GM19239 (cell line): Measurements from ENCODE around the gene RANBP1.

Source experiments
- DNase-seq: peaks from one replicate; pipeline ENCODE4 v3.0.0; 2011; ENCODE audit warnings: low spot score; ENCODE audit not compliant: insufficient read length
- FAIRE-seq: peaks from 2 replicates; lab custom pipeline; 2011; peaks lifted over from hg19 to GRCh38; lab: Jason Lieb, UNC

Gene RANBP1

GRCh38 chr22:20118300-20119020, 2.6 kb downstream of the RANBP1 start:
- FAIRE-seq (peak; percentile 39), DNase-seq (no peak)

- no peak for DNase-seq
- FAIRE-seq, result no peak
Observed at GRCh38 chr22:20121856-20122415, 6.0 kb downstream of the RANBP1 start.

- FAIRE-seq, result no peak
- no peak for DNase-seq
Observed at GRCh38 chr22:20123366-20124082, 7.6 kb downstream of the RANBP1 start.

GRCh38 chr22:20124083-20124787, 8.3 kb downstream of the RANBP1 start:
- FAIRE-seq, result no peak
- no peak for DNase-seq

- no peak for DNase-seq
- no peak for FAIRE-seq
Observed at GRCh38 chr22:20125201-20126174, 9.6 kb downstream of the RANBP1 start.

- no peak for FAIRE-seq
- no peak for DNase-seq
Observed at GRCh38 chr22:20126284-20127029, 10.6 kb downstream of the RANBP1 start.

- DNase-seq, result no peak
- no peak for FAIRE-seq
Observed at GRCh38 chr22:20127318-20127868, 11.5 kb downstream of the RANBP1 start.

GRCh38 chr22:20127869-20128618, 12.1 kb downstream of the RANBP1 start:
- FAIRE-seq (no peak), DNase-seq (no peak)

- FAIRE-seq (no peak), DNase-seq (no peak)
Observed at GRCh38 chr22:20128619-20128901, 12.7 kb downstream of the RANBP1 start.

GRCh38 chr22:20128902-20129746, 13.2 kb downstream of the RANBP1 start:
- no peak for FAIRE-seq

GRCh38 chr22:20129747-20130014, 13.8 kb downstream of the RANBP1 start:
- DNase-seq (no peak), FAIRE-seq (no peak)

More at GRCh38 chr22:20128902-20129746, 13.2 kb downstream of the RANBP1 start:
- DNase-seq, result no peak

GRCh38 chr22:20130319-20130718, 14.4 kb downstream of the RANBP1 start:
- FAIRE-seq (no peak), DNase-seq (no peak)

GRCh38 chr22:20130731-20131596, 15.1 kb downstream of the RANBP1 start:
- DNase-seq (peak; percentile 91), FAIRE-seq (peak; percentile 81)

- DNase-seq, result peak; percentile 69
Observed at GRCh38 chr22:20131597-20131858, 15.6 kb downstream of the RANBP1 start, which contains the start of gene ZDHHC8. Gene ZDHHC8 (plus strand): TSS chr22:20131804. CDS start chr22:20131948, 144 bp downstream.

GRCh38 chr22:20131859-20132685, 16.2 kb downstream of the RANBP1 start:
- peak; percentile 45 for DNase-seq
- FAIRE-seq, result no peak

More at GRCh38 chr22:20131597-20131858, 15.6 kb downstream of the RANBP1 start, which contains the start of gene ZDHHC8:
- FAIRE-seq, result no peak
